Measurements from ENCODE around the gene GTF2F1.
"Not testable (repeated sequence)": the region's sequence is repeated elsewhere in the genome, so short reads cannot be mapped to it uniquely, and the experiment has no call there.

The GTF2F1 gene

DNA sequence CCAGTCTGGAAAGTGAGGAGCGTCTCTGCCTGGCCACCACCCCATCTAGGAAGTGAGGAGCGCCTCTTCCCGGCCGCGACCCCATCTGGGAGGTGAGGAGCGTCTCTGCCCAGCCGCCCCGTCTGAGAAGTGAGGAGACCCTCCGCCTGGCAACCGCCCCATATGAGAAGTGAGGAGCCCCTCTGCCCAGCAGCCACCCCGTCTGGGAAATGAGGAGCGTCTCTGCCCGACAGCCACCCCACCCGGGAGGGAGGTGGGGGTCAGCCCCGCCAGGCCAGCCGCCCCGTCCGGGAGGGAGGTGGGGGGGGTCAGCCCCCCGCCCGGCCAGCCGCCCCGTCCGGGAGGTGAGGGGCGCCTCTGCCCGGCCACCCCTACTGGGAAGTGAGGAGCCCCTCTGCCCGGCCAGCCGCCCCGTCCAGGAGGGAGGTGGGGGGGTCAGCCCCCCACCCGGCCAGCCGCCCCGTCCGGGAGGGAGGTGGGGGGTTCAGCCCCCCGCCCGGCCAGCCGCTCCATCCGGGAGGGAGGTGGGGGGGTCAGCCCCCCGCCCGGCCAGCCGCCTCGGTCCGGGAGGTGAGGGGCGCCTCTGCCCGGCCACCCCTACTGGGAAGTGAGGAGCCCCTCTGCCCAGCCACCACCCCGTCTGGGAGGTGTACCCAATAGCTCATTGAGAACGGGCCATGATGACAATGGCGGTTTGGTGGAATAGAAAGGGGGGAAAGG is 37.5 kb downstream of the GTF2F1 start:
- DNase-seq (ENCODE audit: low spot score), result not testable (repeated sequence)

DNA sequence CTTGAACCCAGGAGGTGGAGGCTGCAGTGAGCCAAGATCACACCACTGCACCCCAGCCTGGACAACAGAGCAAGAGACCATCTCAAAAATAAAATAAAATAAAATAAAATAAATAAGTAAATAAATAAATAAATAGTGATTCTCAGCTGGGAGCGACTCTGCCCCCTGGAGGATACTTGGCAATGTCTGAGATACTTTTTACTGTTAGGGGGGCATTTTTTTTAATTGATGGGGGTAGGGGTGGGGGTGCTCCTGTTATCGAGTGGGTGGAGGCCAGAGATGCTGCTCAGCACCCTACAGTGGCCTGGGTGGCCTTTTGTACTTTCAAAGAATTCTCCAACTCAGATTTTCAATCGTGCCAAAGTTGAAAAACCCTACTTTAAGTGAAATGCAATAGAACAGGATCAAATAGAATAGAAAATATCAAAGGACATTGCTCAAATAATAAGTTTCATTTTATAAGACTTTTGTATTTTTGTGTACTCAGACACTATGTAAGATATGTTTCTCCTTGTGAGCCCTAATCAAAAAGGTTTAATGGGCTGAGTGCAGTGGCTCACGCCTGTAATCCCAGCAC is 38.8 kb downstream of the GTF2F1 start:
- no peak for DNase-seq (ENCODE audit: low spot score)

DNA sequence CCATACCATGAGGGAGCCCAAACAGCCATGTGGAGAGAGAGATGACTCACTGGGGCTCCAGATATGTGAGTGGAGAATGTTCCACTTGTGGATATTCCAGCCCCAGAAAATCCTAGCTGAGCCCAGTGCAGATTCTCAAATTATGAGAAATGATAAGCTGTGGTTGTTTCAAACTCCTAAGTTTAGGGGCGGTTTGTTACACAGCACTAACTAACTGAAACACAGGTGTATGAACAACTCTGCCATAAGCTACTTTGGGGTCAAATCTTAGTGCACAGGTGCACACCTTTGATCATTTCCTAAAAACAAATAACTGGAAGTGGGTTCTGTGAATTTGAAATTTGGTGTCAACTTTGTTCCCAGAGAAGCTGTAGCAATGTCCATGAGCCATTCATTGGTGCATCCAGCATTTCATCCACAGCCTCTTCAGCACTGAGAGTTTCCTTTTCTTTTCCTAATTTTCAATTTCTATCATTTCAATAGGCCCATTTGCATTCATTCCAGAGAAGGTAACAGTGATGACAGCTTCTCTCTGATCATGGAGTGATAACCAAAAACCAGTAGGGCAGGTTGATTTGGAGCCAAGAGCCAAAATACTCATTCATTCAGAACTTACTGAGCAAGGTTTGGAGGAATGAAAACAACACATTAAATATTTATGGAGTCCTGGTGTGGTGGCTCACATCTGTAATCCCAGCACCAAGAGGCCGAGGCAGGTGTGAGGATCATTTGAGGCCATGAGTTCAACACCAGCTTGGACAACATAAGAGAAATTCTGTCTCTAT is 40.4 kb downstream of the GTF2F1 start:
- no peak for DNase-seq (ENCODE audit: low spot score)

DNA sequence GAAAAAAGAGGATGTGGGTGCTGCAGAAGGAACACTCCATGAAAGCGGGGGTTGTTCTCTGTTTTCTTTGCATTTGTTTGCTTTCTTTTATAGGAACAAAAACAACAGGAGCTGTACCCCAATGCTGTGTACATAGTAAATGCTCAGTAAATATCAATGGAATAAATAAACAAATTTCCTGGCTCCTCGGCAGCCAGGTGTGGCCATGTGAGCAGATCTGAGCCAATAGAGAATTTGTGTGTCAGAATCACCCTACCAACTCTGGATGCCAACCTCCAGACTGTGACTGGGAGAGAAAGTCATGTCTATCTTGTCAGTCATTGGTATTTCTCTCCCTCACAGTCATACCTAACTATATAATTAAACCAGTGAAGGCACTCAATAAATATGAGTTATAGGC is 42.3 kb downstream of the GTF2F1 start:
- DNase-seq (ENCODE audit: low spot score), result no peak

DNA sequence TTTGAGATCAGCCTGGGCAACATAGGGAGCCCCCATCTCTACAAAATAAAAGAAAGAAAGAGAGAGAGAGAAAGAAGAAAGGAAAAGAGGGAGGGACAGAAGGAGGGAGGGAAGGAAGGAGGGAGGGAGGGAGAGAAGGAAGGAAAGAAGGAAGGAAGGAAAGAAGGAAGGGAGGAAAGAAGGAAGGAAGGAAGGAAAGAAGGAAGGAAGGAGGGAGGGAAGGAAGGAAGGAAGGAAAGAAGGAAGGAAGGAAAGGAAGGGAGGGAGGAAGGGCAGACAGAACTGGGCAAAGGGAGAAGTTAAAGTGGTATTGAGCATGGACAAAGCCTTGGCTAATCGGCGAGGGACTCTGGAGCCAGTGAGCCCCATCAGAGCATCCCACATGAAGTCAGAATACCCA is 43.7 kb downstream of the GTF2F1 start:
- not testable (repeated sequence) for DNase-seq (ENCODE audit: low spot score)

DNA sequence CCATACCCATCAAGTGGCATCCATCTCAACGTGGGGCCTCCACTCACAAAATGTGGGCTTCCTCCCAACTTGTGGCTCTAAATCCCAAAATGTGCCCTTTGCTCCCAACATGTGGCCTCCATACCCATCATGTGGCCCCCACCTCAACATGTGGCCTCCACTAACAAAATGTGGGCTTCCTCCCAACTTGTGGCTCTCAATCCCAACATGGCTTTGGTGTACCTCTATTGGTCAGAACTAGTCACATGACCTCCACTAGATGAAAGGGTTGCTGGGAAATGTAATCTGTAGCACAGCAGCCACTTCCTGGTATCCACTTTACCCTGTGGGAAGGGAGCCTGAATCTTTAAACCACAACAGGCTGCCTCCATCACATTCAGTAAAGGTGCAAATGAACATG is 49.5 kb downstream of the GTF2F1 start:
- no peak for DNase-seq (ENCODE audit: low spot score)

DNA sequence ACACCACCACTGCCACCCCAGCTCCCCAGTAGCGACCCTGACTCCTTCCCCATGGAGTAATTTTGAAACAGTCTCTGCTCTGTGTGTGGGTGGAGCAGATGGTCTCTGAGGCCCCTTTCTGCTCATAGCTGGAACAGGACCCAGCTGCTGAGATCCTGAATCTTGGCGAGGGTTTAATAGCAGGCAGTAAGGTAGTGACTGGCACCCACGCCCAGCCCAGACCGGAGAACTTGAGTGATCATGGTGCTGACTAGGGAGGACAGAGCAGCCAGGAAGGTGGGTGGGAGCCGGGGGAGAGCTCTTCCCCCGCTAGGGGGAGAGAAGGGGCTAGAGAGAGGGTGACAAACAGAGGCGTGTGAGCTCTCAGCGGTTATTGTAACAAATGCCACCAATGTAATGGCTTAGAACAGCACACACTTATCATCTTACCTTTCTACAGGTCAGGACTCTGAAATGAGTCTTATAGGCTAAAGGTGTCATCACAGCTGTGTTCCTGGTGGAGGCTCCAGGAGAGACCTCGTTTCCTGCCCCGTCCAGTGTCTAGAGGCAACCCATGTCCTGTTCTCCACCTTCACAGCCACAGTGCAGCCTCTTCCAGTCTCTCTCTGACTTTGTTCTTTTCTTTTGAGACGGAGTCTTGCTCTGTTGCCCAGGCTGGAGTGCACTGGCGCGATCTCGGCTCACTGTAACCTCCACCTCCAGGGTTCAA is 52.3 kb downstream of the GTF2F1 start:
- no peak for DNase-seq (ENCODE audit: low spot score)

DNA sequence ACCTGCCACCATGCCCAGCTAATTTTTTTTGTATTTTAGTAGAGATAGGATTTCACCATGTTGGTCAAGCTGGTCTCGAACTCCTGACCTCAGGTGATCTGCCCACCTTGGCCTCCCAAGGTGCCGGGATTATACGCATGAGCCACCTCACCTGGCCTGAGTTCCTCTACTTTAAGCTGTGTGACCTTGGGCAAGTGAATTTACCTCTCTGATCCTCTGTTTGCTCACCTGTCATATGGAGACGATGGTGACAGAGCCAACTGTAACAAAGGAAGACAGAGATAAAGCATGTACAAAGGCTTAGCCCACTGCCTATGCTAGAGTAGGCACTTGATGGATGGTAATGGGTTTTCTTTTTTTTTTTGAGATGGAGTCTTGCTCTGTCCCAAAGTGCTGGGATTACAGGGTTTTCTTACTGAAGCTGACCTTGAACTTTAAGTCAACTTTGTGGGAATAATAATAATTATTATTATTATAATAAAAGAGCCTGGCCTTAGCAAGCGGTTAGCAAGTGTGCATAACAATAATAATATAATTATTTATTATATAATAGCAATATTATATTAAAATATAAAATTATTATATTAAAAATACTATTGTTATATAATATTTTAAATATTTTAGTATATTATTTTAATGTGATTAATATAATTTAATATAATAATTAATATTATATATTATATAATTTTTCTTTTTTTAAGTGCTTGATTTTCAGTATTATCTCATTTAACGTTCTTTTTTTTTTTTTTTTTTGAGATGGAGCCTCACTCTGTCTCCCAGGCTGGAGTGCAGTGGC is 58.3 kb downstream of the GTF2F1 start:
- DNase-seq (ENCODE audit: low spot score), result no peak

DNA sequence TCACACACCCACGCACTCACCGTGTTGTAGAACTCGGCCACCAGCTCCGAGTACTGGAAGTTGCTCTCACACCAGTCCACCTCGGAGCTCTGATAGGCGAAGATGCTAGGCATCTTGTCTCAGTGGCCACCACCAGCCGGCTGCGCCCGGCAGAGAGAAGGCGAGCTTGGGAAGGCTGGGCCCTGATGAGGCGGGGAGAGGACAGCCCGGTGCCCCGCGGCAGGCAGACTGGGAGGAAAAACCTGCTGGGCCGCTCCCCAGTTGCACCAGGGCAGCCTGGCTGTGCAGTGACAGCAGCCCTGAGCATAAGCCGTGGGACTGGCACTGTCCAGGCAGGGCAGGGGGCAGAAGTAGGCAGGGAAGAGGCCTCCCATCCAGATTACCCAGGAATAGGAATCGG is 59.5 kb downstream of the GTF2F1 start, which contains the start of gene ACER1:
Gene ACER1 (minus strand): TSS at position 174 of the 400 bp plus-strand sequence. CDS start 61 bp downstream, at position 113.
- DNase-seq (ENCODE audit: low spot score), result no peak

Measured in kidney capillary endothelial cell (primary cell).